OCI-LY3 (cell line): ENCODE data around the gene USP54.

Experiments used
- CTCF ChIP-seq: fragments of 200-600, 300-600 bp; sonication (generic); IDR thresholded peaks from 2 replicates; pipeline ENCODE4 v1.5.1; 2014; ENCODE audit warnings: antibody characterized with exemption, low read length, low read depth
- EZH2phosphoT487 ChIP-seq: fragments of 200-600 bp; shearing (Covaris generic); IDR thresholded peaks from 2 replicates; pipeline ENCODE4 v1.6.1; 2018; ENCODE audit warnings: antibody characterized with exemption, mixed run types, low read depth

DNA sequence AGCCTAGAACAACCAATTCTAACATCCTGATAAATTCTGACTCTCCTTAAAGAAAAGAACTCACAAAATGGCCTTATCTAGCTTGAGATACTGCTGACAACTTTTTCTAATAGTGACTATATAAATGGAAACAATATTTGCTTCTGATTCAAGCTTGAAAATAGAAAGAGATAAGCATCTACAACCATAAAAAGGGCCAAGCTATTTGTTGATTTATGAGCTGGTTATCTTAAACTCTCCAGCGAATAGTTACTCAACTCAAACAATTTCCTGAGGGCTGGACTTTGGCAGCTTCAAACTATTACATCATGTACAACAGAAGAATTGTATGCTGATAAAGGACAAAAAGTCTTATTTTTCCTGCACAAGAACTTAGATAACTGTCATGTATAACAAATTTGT is 4.6 kb downstream of the USP54 start:
- TF ChIP-seq CTCF (no peak), EZH2phosphoT487 (no peak)
